GM21723 (cell line): ENCODE data around the gene PYCR2.

ENCODE experiments used
- ATAC-seq: cut with Tn5 transposase; IDR thresholded peaks from one replicate; pipeline ENCODE4 v1.9.1; 2021; ENCODE audit warnings: mild to moderate bottlenecking, moderate library complexity; ENCODE audit not compliant: unreplicated experiment

The PYCR2 gene

DNA sequence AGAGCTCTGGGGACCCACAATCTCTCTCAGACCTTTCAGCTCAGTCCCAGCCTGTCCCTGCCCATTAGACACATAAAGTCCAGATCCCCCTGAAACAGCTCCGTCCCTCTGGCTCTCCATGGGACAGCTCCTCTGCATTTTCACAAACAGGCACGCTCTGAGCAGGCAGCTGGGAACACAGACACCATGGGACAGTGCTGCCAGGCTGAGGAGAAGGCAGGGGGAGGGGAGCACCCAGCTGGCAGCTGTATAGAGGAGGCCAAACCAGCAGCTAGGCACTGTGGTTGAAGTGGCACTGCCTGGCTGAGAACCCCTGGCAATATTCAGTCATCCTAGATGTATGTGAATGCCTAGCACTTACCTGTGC is 43.8 kb downstream of the PYCR2 start:
- no peak for ATAC-seq

DNA sequence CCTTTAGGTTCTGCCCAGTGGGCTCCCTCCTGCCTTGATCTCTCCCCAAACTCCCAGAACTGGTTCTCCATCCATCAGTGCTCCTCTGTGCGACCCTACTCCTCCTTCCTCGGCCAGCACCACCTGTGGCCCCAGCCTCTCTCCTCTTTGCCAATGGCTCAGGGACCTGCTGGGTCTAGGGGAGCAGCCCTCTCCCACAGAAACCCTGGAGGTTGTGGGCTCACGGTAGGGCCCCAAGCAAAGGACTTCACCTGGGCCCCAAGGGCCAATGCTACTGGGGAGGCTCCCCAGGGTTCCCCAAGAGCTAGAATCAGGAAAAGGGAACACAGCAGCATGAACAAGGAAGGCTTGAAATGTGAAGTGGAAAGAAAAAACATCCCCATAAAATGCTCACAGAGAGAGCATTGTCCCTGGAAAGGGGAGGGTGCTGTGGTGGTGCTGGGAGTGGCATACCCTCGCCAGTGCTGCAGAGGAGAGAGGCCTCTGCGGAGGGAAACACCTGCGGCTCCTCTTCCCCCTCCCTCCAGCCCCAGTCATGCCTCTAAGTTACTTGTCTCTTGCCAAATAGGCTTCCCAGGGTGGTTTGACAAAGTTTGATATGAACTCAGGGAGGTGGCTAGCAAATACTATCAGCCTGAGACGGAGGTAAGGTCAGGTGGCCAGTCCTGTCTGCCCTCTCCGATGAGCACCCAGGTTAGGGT is 44.4 kb downstream of the PYCR2 start:
- no peak for ATAC-seq

GRCh38 chr1:225878282-225878681 is 45.8 kb downstream of the PYCR2 start:
- ATAC-seq: no peak

DNA sequence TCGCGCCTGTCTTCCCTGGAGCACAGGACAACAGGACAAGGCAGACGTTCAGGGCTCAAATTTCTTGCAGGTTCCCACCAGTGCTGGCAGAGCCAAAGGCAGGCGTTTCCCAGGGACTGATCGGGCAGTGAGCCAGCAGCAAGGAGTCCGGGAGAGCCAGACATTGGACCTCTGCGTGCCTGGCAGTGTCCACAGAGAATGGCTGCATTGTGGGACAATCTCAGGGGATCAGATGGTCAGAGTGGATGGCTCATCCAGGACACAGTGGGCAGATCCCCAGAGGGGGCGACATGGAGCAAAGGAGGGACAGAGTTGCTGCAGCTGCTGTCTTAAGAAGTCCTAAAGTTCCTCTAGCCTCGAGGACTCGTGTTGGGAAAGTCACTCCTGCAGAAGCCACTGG is 46.5 kb downstream of the PYCR2 start:
- ATAC-seq: no peak

DNA sequence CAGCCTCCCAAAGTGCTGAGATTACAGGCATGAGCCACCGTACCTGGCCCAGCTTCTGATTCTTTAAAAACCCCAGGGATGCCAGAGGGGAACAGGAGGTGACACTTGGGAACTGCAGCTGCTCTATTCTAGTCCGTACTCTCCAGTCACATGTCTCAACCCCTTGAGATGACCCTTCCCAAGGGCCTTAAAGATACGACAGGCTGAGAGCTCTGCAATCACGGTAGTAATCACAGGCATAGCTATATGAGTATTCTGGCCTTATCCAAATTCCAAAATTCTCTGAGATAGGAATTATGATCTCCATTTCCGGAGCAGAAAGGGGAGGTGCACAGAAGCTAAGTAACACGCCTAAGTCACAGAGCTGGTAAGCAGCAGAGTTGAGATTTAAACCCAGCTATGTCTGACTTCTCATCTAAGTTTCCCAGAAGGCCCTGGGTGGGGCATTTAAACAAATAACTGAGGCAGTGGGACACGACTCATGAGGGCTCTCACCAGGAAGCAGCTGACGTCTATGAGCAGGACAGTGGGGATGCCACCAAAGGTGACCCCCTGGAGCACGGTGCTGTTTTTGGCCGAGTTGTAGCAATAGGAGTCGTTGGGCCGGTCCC is 47.0 kb downstream of the PYCR2 start:
- no peak for ATAC-seq

DNA sequence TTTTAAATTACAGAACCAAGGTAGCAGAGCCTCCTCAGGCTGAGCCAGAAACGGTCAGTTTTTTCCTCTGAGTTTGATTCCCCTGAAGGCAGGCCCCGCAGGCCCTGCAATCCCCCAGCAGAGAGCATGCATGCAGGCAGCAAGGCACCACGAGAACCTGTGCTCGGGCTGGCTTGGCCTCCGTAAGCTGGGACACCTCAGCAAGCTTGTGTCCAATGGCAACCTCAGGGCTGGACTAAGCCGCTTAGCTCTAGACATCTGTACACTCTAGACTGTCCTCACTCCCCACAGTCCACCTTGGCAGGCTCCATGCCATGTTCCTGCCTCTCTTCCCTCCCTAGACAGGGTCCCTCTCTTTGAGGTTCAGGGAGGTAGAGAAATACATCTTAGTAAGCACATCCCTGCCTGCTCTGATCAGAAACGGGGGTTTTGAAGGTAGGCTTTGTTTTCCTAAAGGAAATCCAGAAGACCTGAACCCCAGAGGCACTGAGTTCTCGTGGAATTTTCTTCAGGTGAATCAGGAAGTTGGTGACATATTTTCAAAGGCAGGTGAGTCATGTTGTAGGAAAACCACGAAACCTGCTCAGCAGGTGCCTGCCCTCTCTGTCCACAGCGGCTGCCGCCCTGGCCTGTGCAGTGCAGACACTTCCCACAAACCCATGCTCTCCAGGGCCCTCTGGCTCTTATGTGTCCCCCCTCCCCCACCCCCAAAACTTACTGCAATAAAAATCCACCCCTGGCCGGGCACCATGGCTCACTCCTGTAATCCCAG is 48.8 kb downstream of the PYCR2 start:
- no peak for ATAC-seq

- no peak for ATAC-seq
Observed at GRCh38 chr1:225874431-225874830, 49.6 kb downstream of the PYCR2 start.

GRCh38 chr1:225873281-225873850 is 50.7 kb downstream of the PYCR2 start:
- ATAC-seq: no peak

- ATAC-seq: no peak
Observed at GRCh38 chr1:225872075-225872430, 52.0 kb downstream of the PYCR2 start.

- no peak for ATAC-seq
Observed at GRCh38 chr1:225871359-225872074, 52.5 kb downstream of the PYCR2 start.

DNA sequence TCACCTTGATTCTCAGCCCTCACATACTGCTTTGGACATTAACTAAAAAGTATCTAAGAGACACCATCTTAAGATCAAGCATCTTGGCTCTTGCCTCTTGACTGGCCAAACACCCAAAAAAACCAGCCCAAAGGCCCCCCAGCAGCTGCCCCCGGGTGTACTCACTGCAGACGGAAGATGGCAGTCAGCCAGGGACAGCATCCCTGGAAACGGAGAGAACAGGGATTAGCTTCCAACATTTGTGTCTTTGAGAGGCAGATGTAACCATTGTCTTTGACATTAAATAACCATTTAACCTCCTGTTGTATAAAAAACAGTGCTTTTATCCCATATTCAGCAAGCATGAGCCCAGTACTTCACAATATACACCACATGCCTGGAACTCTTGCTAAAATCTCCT is 53.1 kb downstream of the PYCR2 start:
- no peak for ATAC-seq
